NB4 (cell line): ENCODE data around the gene PFN2.

Source experiments
- POLR2A ChIP-seq: IDR thresholded peaks from 2 replicates; pipeline ENCODE4 v1.6.1; 2011; ENCODE audit warnings: mild to moderate bottlenecking; ENCODE audit not compliant: insufficient read length; ENCODE audit errors: extremely low read depth
- TF ChIP-seq, protein P1 (sequence below): IDR thresholded peaks from one replicate; pipeline ENCODE4 v1.5.1; 2012; ENCODE audit warnings: low read depth, low read length
- TF ChIP-seq, protein P2 (sequence below): IDR thresholded peaks from 2 replicates; pipeline ENCODE4 v1.6.1; 2011; ENCODE audit warnings: low read depth, low read length

DNA sequence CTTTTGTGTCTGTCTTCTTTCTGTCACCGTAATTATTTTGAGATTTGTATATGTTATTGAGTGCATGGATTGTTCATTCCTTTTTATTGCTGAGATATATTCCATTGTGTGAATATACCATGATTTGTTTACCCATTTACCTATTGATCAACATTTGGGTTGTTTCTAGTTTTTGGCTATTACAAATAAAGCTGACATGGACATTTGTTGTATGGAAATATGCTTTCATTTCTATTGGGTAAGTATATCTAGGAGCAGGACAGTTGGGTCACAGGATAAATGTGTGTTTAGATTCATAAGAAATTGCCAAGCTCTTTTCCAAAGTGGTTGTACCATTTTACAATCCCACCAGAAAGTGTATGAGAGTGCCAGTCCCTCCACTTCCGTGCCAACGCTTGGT is 51.2 kb downstream of the PFN2 start:
- no peak for TF ChIP-seq POLR2A
- TF ChIP-seq, protein P1, sequence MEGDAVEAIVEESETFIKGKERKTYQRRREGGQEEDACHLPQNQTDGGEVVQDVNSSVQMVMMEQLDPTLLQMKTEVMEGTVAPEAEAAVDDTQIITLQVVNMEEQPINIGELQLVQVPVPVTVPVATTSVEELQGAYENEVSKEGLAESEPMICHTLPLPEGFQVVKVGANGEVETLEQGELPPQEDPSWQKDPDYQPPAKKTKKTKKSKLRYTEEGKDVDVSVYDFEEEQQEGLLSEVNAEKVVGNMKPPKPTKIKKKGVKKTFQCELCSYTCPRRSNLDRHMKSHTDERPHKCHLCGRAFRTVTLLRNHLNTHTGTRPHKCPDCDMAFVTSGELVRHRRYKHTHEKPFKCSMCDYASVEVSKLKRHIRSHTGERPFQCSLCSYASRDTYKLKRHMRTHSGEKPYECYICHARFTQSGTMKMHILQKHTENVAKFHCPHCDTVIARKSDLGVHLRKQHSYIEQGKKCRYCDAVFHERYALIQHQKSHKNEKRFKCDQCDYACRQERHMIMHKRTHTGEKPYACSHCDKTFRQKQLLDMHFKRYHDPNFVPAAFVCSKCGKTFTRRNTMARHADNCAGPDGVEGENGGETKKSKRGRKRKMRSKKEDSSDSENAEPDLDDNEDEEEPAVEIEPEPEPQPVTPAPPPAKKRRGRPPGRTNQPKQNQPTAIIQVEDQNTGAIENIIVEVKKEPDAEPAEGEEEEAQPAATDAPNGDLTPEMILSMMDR: no peak
- TF ChIP-seq, protein P2, sequence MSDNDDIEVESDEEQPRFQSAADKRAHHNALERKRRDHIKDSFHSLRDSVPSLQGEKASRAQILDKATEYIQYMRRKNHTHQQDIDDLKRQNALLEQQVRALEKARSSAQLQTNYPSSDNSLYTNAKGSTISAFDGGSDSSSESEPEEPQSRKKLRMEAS: no peak
